Neural crest cell (in vitro differentiated cells): ENCODE data around the gene DNAH14. TPM values are rescaled to one million over a fixed set of nuclear protein-coding genes. Genes with fewer than 3 reads are reported as not detected.
"Not testable (repeated sequence)": the region's sequence is repeated elsewhere in the genome, so short reads cannot be mapped to it uniquely, and the experiment has no call there.

ENCODE experiments used
- DNase-seq: peaks from one replicate; pipeline ENCODE4 v3.0.0; 2021; ENCODE audit warnings: low read depth, mixed read lengths, low spot score
- H3K27ac Mint-ChIP-seq: one replicate; pipeline ENCODE4 v1.8.0; 2021; ENCODE audit warnings: mild to moderate bottlenecking, mixed read lengths; ENCODE audit not compliant: unreplicated experiment
- H3K27me3 Mint-ChIP-seq: 2 replicates; pipeline ENCODE4 v1.8.0; 2021; ENCODE audit warnings: low read depth, mild to moderate bottlenecking, mixed read lengths
- H3K36me3 Mint-ChIP-seq: 2 replicates; pipeline ENCODE4 v1.8.0; 2021; ENCODE audit warnings: low read depth, mild to moderate bottlenecking, mixed read lengths
- H3K4me1 Mint-ChIP-seq: 2 replicates; pipeline ENCODE4 v1.8.0; 2021; ENCODE audit warnings: mixed read lengths
- H3K4me3 Mint-ChIP-seq: one replicate; pipeline ENCODE4 v1.8.0; 2021; ENCODE audit warnings: mild to moderate bottlenecking, mixed read lengths
- H3K9me3 Mint-ChIP-seq: 2 replicates; pipeline ENCODE4 v1.8.0; 2021; ENCODE audit warnings: mixed read lengths
- CTCF ChIP-seq: fragments of 200-600 bp; sonication (generic); conservative IDR thresholded peaks from 2 replicates; pipeline ENCODE4 v1.5.0; 2021; ENCODE audit warnings: antibody characterized with exemption, mild to moderate bottlenecking
- total RNA-seq: library from RNA; stranded (reverse); gene quantifications from 2 replicates; pipeline ENCODE4 v1.2.1, GENCODE V29; 2021

DNAH14 gene
- total RNA-seq, 1 donor from 2014 or later: 31.0 TPM

- Mint-ChIP-seq H3K27ac (no peak overlapping the region), H3K9me3 (no peaks in the 10 kb centered on the region), H3K4me1 (no peaks in the 10 kb centered on the region), H3K36me3 (peaks cover 7% of the 10 kb centered on the region), H3K4me3 (no peak overlapping the region), H3K27me3 (no peaks in the 10 kb centered on the region)
- no peak for DNase-seq
- no peak for TF ChIP-seq CTCF
Measured at GRCh38 chr1:224958490-224958889, 29.0 kb downstream of the DNAH14 start.

- Mint-ChIP-seq H3K27me3 (no peaks in the 10 kb centered on the region), H3K27ac (no peak overlapping the region), H3K36me3 (peaks cover 10% of the 10 kb centered on the region), H3K9me3 (no peaks in the 10 kb centered on the region), H3K4me1 (no peaks in the 10 kb centered on the region), H3K4me3 (no peak overlapping the region)
- no peak for TF ChIP-seq CTCF
- no peak for DNase-seq
Measured at GRCh38 chr1:224959115-224959514, 29.6 kb downstream of the DNAH14 start.

- no peaks in the 10 kb centered on the region for H3K27me3 Mint-ChIP-seq
- no peak for DNase-seq
- H3K4me1 Mint-ChIP-seq: no peaks in the 10 kb centered on the region
- H3K27ac Mint-ChIP-seq: no peak overlapping the region
- no peak overlapping the region for H3K4me3 Mint-ChIP-seq
- TF ChIP-seq CTCF: no peak
- H3K9me3 Mint-ChIP-seq: no peaks in the 10 kb centered on the region
- peaks cover 10% of the 10 kb centered on the region for H3K36me3 Mint-ChIP-seq
Measured at GRCh38 chr1:224959656-224960055, 30.2 kb downstream of the DNAH14 start.

- peaks cover 28% of the 10 kb centered on the region for H3K9me3 Mint-ChIP-seq
- no peak for DNase-seq
- TF ChIP-seq CTCF: no peak
- H3K27ac Mint-ChIP-seq: no peak overlapping the region
- H3K27me3 Mint-ChIP-seq: no peaks in the 10 kb centered on the region
- peaks cover 56% of the 10 kb centered on the region for H3K36me3 Mint-ChIP-seq
- no peaks in the 10 kb centered on the region for H3K4me1 Mint-ChIP-seq
- H3K4me3 Mint-ChIP-seq: no peak overlapping the region
Measured at GRCh38 chr1:224980181-224980580, 50.7 kb downstream of the DNAH14 start.

GRCh38 chr1:224981922-224982354, 52.5 kb downstream of the DNAH14 start:
- not testable (repeated sequence) for H3K4me1 Mint-ChIP-seq, H3K4me3 Mint-ChIP-seq, H3K27me3 Mint-ChIP-seq, DNase-seq, H3K27ac Mint-ChIP-seq
- peaks cover 32% of the 10 kb centered on the region for H3K9me3 Mint-ChIP-seq
- H3K36me3 Mint-ChIP-seq: peaks cover 54% of the 10 kb centered on the region

GRCh38 chr1:224988042-224988441, 58.6 kb downstream of the DNAH14 start:
- no peak overlapping the region for H3K27ac Mint-ChIP-seq
- H3K27me3 Mint-ChIP-seq: no peaks in the 10 kb centered on the region
- peaks cover 40% of the 10 kb centered on the region for H3K36me3 Mint-ChIP-seq
- H3K9me3 Mint-ChIP-seq: peaks cover 32% of the 10 kb centered on the region
- H3K4me3 Mint-ChIP-seq: no peak overlapping the region
- no peak for DNase-seq
- no peaks in the 10 kb centered on the region for H3K4me1 Mint-ChIP-seq
- no peak for TF ChIP-seq CTCF
